Mucosa of descending colon (tissue), 3 donors: ENCODE data around the gene AGO1. TPM values are rescaled to one million over a fixed set of nuclear protein-coding genes. Genes with fewer than 3 reads are reported as not detected.

Experiments
- ATAC-seq: fragments of 200-7000 bp; cut with Tn5 transposase; one replicate; pipeline ENCODE4 v1.9.1; 2020; ENCODE audit warnings: mild to moderate bottlenecking, moderate library complexity
- DNase-seq, 3 donors: peaks; one replicate each; pipeline ENCODE4 v3.0.0-alpha.2; 2020
- H3K36me3 ChIP-seq: fragments of 200-600 bp; one replicate; pipeline ENCODE4 v1.8.0; 2021; ENCODE audit warnings: low read depth, mild to moderate bottlenecking
- H3K4me1 ChIP-seq: fragments of 200-600 bp; one replicate; pipeline ENCODE4 v1.8.0; 2021; ENCODE audit warnings: low read depth, mild to moderate bottlenecking
- H3K4me3 ChIP-seq: fragments of 200-600 bp; one replicate; pipeline ENCODE4 v1.8.0; 2021; ENCODE audit warnings: mild to moderate bottlenecking
- H3K9me3 ChIP-seq: fragments of 200-600 bp; one replicate; pipeline ENCODE4 v1.8.0; 2021; ENCODE audit warnings: mild to moderate bottlenecking
- CTCF ChIP-seq: fragments of 200-600 bp; IDR thresholded peaks from one replicate; pipeline ENCODE4 v1.8.0; 2022; ENCODE audit warnings: antibody characterized with exemption, mild to moderate bottlenecking
- intact Hi-C, 2 donors: fragments of 100-400 bp; cut with DNase I in 1 of 2; cut with micrococcal nuclease in 1 of 2; formaldehyde crosslinking; loops; one replicate each; pipeline versions ENCODE4 v1.11.0 to v1.11.1; 2022; cut with DNase I, micrococcal nuclease
- total RNA-seq, 3 donors: library from RNA; stranded (reverse); fragmentation: NEBNext Ultra II Directional in 2 of 3; extraction: Animal tissue kit (Norgen Biotek cat#: 25700) in 2 of 3; gene quantifications; one replicate each; pipeline versions ENCODE4 v1.2.1 to v1.2.4, GENCODE V29; 2021 to 2023
- donor health status: DM: no; HTN: no; CAD: no; lungs with moderate emphysema.
- donor health status: DM: no; HTN: no; CAD: no.
- donor health status: DM: no; HTN: yes; CAD: no.

AGO1 gene
- total RNA-seq, 3 donors from 2014 or later: 28.6 to 32.0 (median 29.4) TPM

- intact Hi-C loops: no loop called here
- ATAC-seq: no peak
- Histone ChIP-seq H3K4me1 (no peaks in the 10 kb centered on the region), H3K9me3 (no peaks in the 10 kb centered on the region), H3K36me3 (no peaks in the 10 kb centered on the region), H3K4me3 (no peak overlapping the region)
- DNase-seq: no peak
- no peak for TF ChIP-seq CTCF
Measured at GRCh38 chr1:35838693-35839245, 44.2 kb upstream of the AGO1 start.

GRCh38 chr1:35844826-35845225, 38.2 kb upstream of the AGO1 start:
- Histone ChIP-seq H3K4me1 (no peaks in the 10 kb centered on the region), H3K4me3 (no peak overlapping the region), H3K9me3 (no peaks in the 10 kb centered on the region), H3K36me3 (no peaks in the 10 kb centered on the region)
- DNase-seq (no peak), ATAC-seq (no peak)
- TF ChIP-seq CTCF: no peak
- intact Hi-C loops: no loop called here

- H3K4me3 ChIP-seq: no peak overlapping the region
- no peak for DNase-seq
- no peak for TF ChIP-seq CTCF
- ATAC-seq: no peak
- no peaks in the 10 kb centered on the region for H3K36me3 ChIP-seq
- no peaks in the 10 kb centered on the region for H3K9me3 ChIP-seq
- intact Hi-C loops: no loop called here
- no peaks in the 10 kb centered on the region for H3K4me1 ChIP-seq
Measured at GRCh38 chr1:35845766-35846165, 37.2 kb upstream of the AGO1 start.

GRCh38 chr1:35847935-35848565, 35.0 kb upstream of the AGO1 start:
- Histone ChIP-seq H3K4me3 (no peak overlapping the region), H3K9me3 (no peaks in the 10 kb centered on the region), H3K36me3 (no peaks in the 10 kb centered on the region), H3K4me1 (peaks cover 5% of the 10 kb centered on the region)
- DNase-seq (no peak), ATAC-seq (no peak)
- intact Hi-C loops: no loop called here
- TF ChIP-seq CTCF: no peak

- TF ChIP-seq CTCF: no peak
- Histone ChIP-seq H3K4me1 (peaks cover 5% of the 10 kb centered on the region), H3K36me3 (no peaks in the 10 kb centered on the region), H3K4me3 (no peak overlapping the region), H3K9me3 (no peaks in the 10 kb centered on the region)
- no peak for DNase-seq
- intact Hi-C loops: no loop called here
- no peak for ATAC-seq
Measured at GRCh38 chr1:35850051-35850450, 33.0 kb upstream of the AGO1 start.
